Omental fat pad (tissue), 4 donors: ENCODE results near the gene C2orf74. TPM values are rescaled to one million over a fixed set of nuclear protein-coding genes. Genes with fewer than 3 reads are reported as not detected.

Experiments used
- ATAC-seq: fragments of 150-250 bp; one replicate; pipeline ENCODE4 v1.9.1; 2016; ENCODE audit warnings: mild to moderate bottlenecking, moderate library complexity; ENCODE audit not compliant: low FRiP score
- DNase-seq: peaks from one replicate; pipeline ENCODE4 v3.0.0-alpha.2; 2019; ENCODE audit warnings: low spot score
- CTCF ChIP-seq, 3 donors: fragments of 450-650 bp; IDR thresholded peaks; one replicate each; pipeline ENCODE4 v1.5.1; 2016 to 2017; ENCODE audit warnings: antibody characterized with exemption in 3 of 3, mild to moderate bottlenecking in 3 of 3, moderate library complexity in 2 of 3
- total RNA-seq, 4 donors: library from RNA; depleted of rRNA; stranded (reverse); fragments of >200 nt; gene quantifications; one replicate each; pipeline ENCODE4 v1.1.0, GENCODE V29; 2016

C2orf74 gene
- total RNA-seq, 4 donors from 2014 or later = 16.1 to 29.9 (median 19.4) TPM

DNA sequence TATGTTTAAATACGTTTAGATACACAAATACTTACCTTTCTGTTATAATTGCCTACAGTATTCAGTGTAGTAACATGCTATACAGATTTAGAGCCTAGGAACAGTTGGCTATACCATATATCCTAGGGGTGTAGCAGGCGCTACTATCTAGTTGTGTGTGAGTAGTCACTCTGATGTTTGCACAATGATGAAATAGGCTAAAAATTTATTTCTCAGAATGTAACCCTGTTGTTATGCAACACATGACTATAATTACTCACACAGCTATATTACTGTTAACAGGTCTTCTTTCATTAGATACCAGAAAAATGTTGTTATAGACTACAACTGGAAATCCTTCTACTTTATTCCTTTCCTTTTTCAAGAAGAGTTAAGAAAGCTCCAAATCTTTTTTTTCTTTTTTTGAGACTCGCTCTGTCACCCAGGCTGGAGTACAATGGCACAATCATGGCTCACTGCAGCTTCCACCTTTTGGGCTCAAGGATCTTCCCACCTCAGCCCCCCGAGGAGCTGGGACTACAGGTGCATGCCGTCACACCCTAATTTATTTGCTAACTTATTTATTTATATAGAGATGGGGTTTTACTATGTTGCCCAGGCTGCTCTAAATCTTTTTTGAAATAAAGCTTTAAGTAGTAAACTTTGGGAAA, 48.5 kb downstream of the C2orf74 start:
- no peak for TF ChIP-seq CTCF (IDR thresholded peaks at IDR 0.05)
- ATAC-seq = peak; percentile 88
- no peak for DNase-seq

GRCh38 chr2:61214171-61214570, 52.2 kb downstream of the C2orf74 start:
- no peak for ATAC-seq
- DNase-seq = no peak
- TF ChIP-seq CTCF (IDR thresholded peaks at IDR 0.05) = no peak

Other genes starting within 250 kb of the C2orf74 start
- 10 to 100 TPM; 13.6 to 30.1 (median 23.2) TPM for gene PEX13, start 144.5 kb upstream of the C2orf74 start, total RNA-seq
- 1 to 10 TPM; 2.9 to 6.1 (median 4.7) TPM for gene PUS10, start 143.9 kb upstream of the C2orf74 start, total RNA-seq
- gene SANBR, start 96.3 kb upstream of the C2orf74 start, total RNA-seq = 10 to 100 TPM in 1 of 4 donors, 1 to 10 TPM in 3; 2.6 to 15.0 (median 6.4) TPM